Endothelial cell of umbilical vein (primary cell): ENCODE measurements around the gene ETS2. TPM values are rescaled to one million over a fixed set of nuclear protein-coding genes. Genes with fewer than 3 reads are reported as not detected.

ENCODE experiments used
- BruUV-seq: library from RNA; stranded (reverse); fragments of 400-500 nt; replicated peaks from 2 replicates; lab custom pipeline; 2021; lab: Mats Ljungman, UMichigan
- CTCF ChIA-PET: fragments of 300-600, 350-600 bp; sonication (Branson Sonifier 250); formaldehyde crosslinking; loops from one replicate; lab custom pipeline; 2021; ENCODE audit warnings: antibody characterized with exemption, inconsistent platforms; lab: Charles Lee
- POLR2A ChIA-PET: fragments of 300-600, 350-600 bp; sonication (Branson Sonifier 250); formaldehyde crosslinking; loops from one replicate; lab custom pipeline; 2021; ENCODE audit warnings: antibody characterized with exemption, inconsistent platforms; lab: Charles Lee
- DNase-seq: peaks from one replicate; pipeline ENCODE4 v3.0.0-alpha.2; 2011; ENCODE audit warnings: low read depth, low spot score
- FAIRE-seq: peaks from 2 replicates; lab custom pipeline; 2011; peaks lifted over from hg19 to GRCh38; lab: Jason Lieb, UNC
- H2AFZ ChIP-seq: 2 replicates; pipeline ENCODE4 v1.6.0; 2012; ENCODE audit warnings: low read depth, low read length, control low read depth, inconsistent platforms
- H3K27ac ChIP-seq: 2 replicates; pipeline ENCODE4 v1.5.1; 2011; ENCODE audit warnings: low read depth, mild to moderate bottlenecking, control low read depth, low read length, moderate library complexity; ENCODE audit not compliant: insufficient read depth
- H3K27me3 ChIP-seq, 2 experiments: 2 replicates each; pipeline versions ENCODE4 v1.6.0 to v1.6.1; 2011; ENCODE audit warnings: low read length in 2 of 2, mixed read lengths in 1 of 2; ENCODE audit not compliant: control insufficient read depth in 2 of 2, insufficient read depth in 2 of 2
- H3K36me3 ChIP-seq, 2 experiments: 2 replicates in 1 of 2; 3 replicates in 1 of 2; pipeline ENCODE4 v1.5.1; 2011; ENCODE audit warnings: low read length in 2 of 2, mild to moderate bottlenecking in 1 of 2, moderate library complexity in 1 of 2; ENCODE audit not compliant: control insufficient read depth in 2 of 2, insufficient read depth in 2 of 2; ENCODE audit errors: extremely low read depth in 1 of 2
- H3K4me1 ChIP-seq: 3 replicates; pipeline ENCODE4 v1.5.1; 2011; ENCODE audit warnings: mild to moderate bottlenecking, low read length; ENCODE audit not compliant: control insufficient read depth, insufficient read depth; ENCODE audit errors: extremely low read depth
- H3K4me2 ChIP-seq: 2 replicates; pipeline ENCODE4 v1.6.1; 2011; ENCODE audit warnings: low read length, control low read depth, mixed read lengths; ENCODE audit not compliant: insufficient read depth
- H3K4me3 ChIP-seq, 3 experiments: fragments of 200-600 bp in 1 of 3; sonication (generic), shearing (Covaris generic) in 1 of 3; replicated peaks in 1 of 3; 2 replicates each; pipeline ENCODE4 v1.5.1; 2011 to 2016; ENCODE audit warnings: control low read depth in 3 of 3, low read length in 3 of 3, mild to moderate bottlenecking in 2 of 3, inconsistent platforms in 1 of 3, low read depth in 1 of 3, moderate library complexity in 1 of 3; ENCODE audit not compliant: insufficient read depth in 1 of 3
- H3K79me2 ChIP-seq: 2 replicates; pipeline ENCODE4 v1.6.0; 2012; ENCODE audit warnings: low read length, inconsistent platforms; ENCODE audit not compliant: control insufficient read depth, insufficient read depth
- H3K9ac ChIP-seq: replicated peaks from 2 replicates; pipeline ENCODE3; 2011; ENCODE audit warnings: low read length, control low read depth; ENCODE audit not compliant: insufficient read depth; ENCODE audit errors: extremely low read depth
- H3K9me1 ChIP-seq: replicated peaks from 3 replicates; pipeline ENCODE4 v1.6.0; 2011; ENCODE audit warnings: mild to moderate bottlenecking, low read length; ENCODE audit not compliant: control insufficient read depth, insufficient read depth; ENCODE audit errors: extremely low read depth
- H3K9me3 ChIP-seq: replicated peaks from 2 replicates; pipeline ENCODE4 v1.5.1; 2012; ENCODE audit warnings: low read length, inconsistent platforms; ENCODE audit not compliant: control insufficient read depth, insufficient read depth
- H4K20me1 ChIP-seq: replicated peaks from 2 replicates; pipeline ENCODE3; 2011; ENCODE audit warnings: mild to moderate bottlenecking, low read length; ENCODE audit not compliant: control insufficient read depth, insufficient read depth; ENCODE audit errors: extremely low read depth
- CTCF ChIP-seq, 2 donors: IDR thresholded peaks; 1 replicate in 1 of 2; 2 replicates in 1 of 2; pipeline ENCODE4 v1.5.1; 2011; ENCODE audit warnings: low read length in 2 of 2, mild to moderate bottlenecking in 2 of 2, moderate library complexity in 2 of 2, control low read depth in 1 of 2, inconsistent platforms in 1 of 2, low read depth in 1 of 2; ENCODE audit not compliant: insufficient read depth in 1 of 2; ENCODE audit errors: extremely low read depth in 1 of 2
- EZH2 ChIP-seq: IDR thresholded peaks from 2 replicates; pipeline ENCODE4 v1.6.1; 2012; ENCODE audit warnings: borderline replicate concordance, low read depth, mild to moderate bottlenecking, moderate library complexity, low read length, inconsistent platforms; ENCODE audit not compliant: severe bottlenecking
- FOS ChIP-seq: IDR thresholded peaks from 2 replicates; pipeline ENCODE4 v1.6.1; 2011; ENCODE audit warnings: mild to moderate bottlenecking, low read length, moderate library complexity, borderline replicate concordance; ENCODE audit not compliant: insufficient read depth
- GATA2 ChIP-seq: IDR thresholded peaks from 2 replicates; pipeline ENCODE4 v1.7.0; 2011; ENCODE audit warnings: low read depth, mild to moderate bottlenecking, moderate library complexity, mixed read lengths, low read length; ENCODE audit not compliant: insufficient read length, insufficient read depth
- JUN ChIP-seq: IDR thresholded peaks from 2 replicates; pipeline ENCODE4 v1.6.1; 2011; ENCODE audit warnings: borderline replicate concordance, low read depth; ENCODE audit not compliant: insufficient read length, insufficient read depth
- MYC ChIP-seq: IDR thresholded peaks from one replicate; pipeline ENCODE4 v1.6.1; 2011; ENCODE audit warnings: mild to moderate bottlenecking, low read depth, low read length
- POLR2A ChIP-seq: IDR thresholded peaks from 2 replicates; pipeline ENCODE4 v1.6.1; 2012; ENCODE audit warnings: low read depth, mild to moderate bottlenecking, control low read depth, low read length
- POLR2AphosphoS5 ChIP-seq: IDR thresholded peaks from 2 replicates; pipeline ENCODE4 v1.6.1; 2012; ENCODE audit warnings: low read depth, mild to moderate bottlenecking, control low read depth, low read length, moderate library complexity; ENCODE audit not compliant: insufficient read depth
- dilution Hi-C: fragments of 300-500 bp; cut with MboI; formaldehyde crosslinking; loops from one replicate; pipeline ENCODE4 v1.15.0; 2019; ENCODE audit warnings: low sequenced_read_pairs; ENCODE audit not compliant: extremely low pct_ligation_motif_present
- intact Hi-C: fragments of 100-400 bp; cut with micrococcal nuclease; formaldehyde crosslinking; loops from one replicate; pipeline ENCODE4 v1.10.0; 2022
- polyA plus RNA-seq, 4 experiments: library from polyadenylated mRNA; depleted of rRNA in 3 of 4; stranded (reverse) in 3 of 4; unstranded in 1 of 4; fragments of >200 nt; gene quantifications; 2 replicates each; pipeline versions ENCODE4 v1.2.1 to v1.2.3, GENCODE V29; 2011 to 2012; ENCODE audit warnings: missing spikeins in 1 of 4
- total RNA-seq: library from RNA; stranded (reverse); gene quantifications from 2 replicates; pipeline ENCODE4 v1.2.3, GENCODE V29; 2021
- TF ChIP-seq, protein P1 (sequence below): IDR thresholded peaks from 2 replicates; pipeline ENCODE4 v1.6.1; 2011; ENCODE audit not compliant: insufficient read depth, insufficient read length

Gene ETS2
- total and polyA plus RNA-seq, 2 donors (not counting 3 experiments of a cell fraction or from before 2014, with no cell fraction given): 16.3 to 54.5 TPM

- no peak overlapping the region for H3K4me3 ChIP-seq
- no peaks in the 10 kb centered on the region for H3K9me3 ChIP-seq
- H3K4me2 ChIP-seq: no peak overlapping the region
- POLR2A ChIA-PET: no interaction called here
- dilution Hi-C loops (no loop called here), intact Hi-C loops (no loop called here)
- H3K27ac ChIP-seq: peak overlapping the region; percentile 46
- H3K9ac ChIP-seq: no peak overlapping the region
- peaks cover 17% of the 10 kb centered on the region for H3K4me1 ChIP-seq
- FAIRE-seq: no peak
- H3K36me3 ChIP-seq: no peaks in the 10 kb centered on the region
- no peaks in the 10 kb centered on the region for H3K27me3 ChIP-seq
- TF ChIP-seq EZH2 (no peak), POLR2A (no peak), GATA2 (no peak), JUN (no peak), MYC (no peak), FOS (no peak), POLR2AphosphoS5 (no peak), CTCF (IDR thresholded peaks at IDR 0.05; ENCODE audit: extremely low read depth in 1 of 2, insufficient read depth in 1 of 2, low read depth in 1 of 2, low read length in 2 of 2) (no peak)
- TF ChIP-seq, protein P1, sequence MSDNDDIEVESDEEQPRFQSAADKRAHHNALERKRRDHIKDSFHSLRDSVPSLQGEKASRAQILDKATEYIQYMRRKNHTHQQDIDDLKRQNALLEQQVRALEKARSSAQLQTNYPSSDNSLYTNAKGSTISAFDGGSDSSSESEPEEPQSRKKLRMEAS: no peak
- H3K79me2 ChIP-seq: no peaks in the 10 kb centered on the region
- CTCF ChIA-PET: no interaction called here
- DNase-seq: no peak
- no peaks in the 10 kb centered on the region for H4K20me1 ChIP-seq
- H3K9me1 ChIP-seq: no peaks in the 10 kb centered on the region
- no peak overlapping the region for H2AFZ ChIP-seq
- no TSS peak for BruUV-seq
These were observed 33.0 kb downstream of the ETS2 start for GRCh38 chr21:38838598-38839327.
